DOHH2 (cell line): Measurements from ENCODE around the gene RRM2.

Source experiments
- CTCF ChIP-seq: fragments of 200-600 bp; sonication (generic); IDR thresholded peaks from one replicate; pipeline ENCODE4 v1.5.1; 2014; ENCODE audit warnings: antibody characterized with exemption, mild to moderate bottlenecking, low read depth, low read length; ENCODE audit not compliant: poor library complexity, severe bottlenecking
- EZH2phosphoT487 ChIP-seq: fragments of 200-600 bp; sonication (generic); IDR thresholded peaks from 2 replicates; pipeline ENCODE4 v1.6.1; 2017; ENCODE audit warnings: borderline replicate concordance, mild to moderate bottlenecking, antibody characterized with exemption, low read length, moderate library complexity, mixed read lengths

- no peak for TF ChIP-seq CTCF
- TF ChIP-seq EZH2phosphoT487: no peak
Observed at GRCh38 chr2:10139536-10139935, 17.0 kb downstream of the RRM2 start.
